OCI-LY7 (cell line): Measurements from ENCODE around the gene TRIM3. TPM values are rescaled to one million over a fixed set of nuclear protein-coding genes. Genes with fewer than 3 reads are reported as not detected.
A peak's percentile ranks its signal among the peaks of the same experiment; 100 is the strongest.

Experiments
- BruUV-seq: library from RNA; stranded (reverse); fragments of 400-500 nt; replicated peaks from 2 replicates; lab custom pipeline; 2021; lab: Mats Ljungman, UMichigan
- CTCF ChIA-PET: fragments of 300-600 bp; sonication (Branson Sonifier 250); formaldehyde crosslinking; loops from one replicate; lab custom pipeline; 2022; ENCODE audit warnings: antibody characterized with exemption; ENCODE audit not compliant: unreplicated experiment; lab: Charles Lee
- POLR2A ChIA-PET: fragments of 300-600 bp; sonication (Branson Sonifier 250); formaldehyde crosslinking; loops from one replicate; lab custom pipeline; 2022; ENCODE audit warnings: antibody characterized with exemption; lab: Charles Lee
- DNase-seq: peaks from one replicate; pipeline ENCODE4 v3.0.0-alpha.2; 2015; ENCODE audit warnings: low spot score
- H2AFZ ChIP-seq: fragments of 200-600 bp; sonication (generic), shearing (Covaris generic); 2 replicates; pipeline ENCODE4 v1.6.1; 2014; ENCODE audit warnings: mild to moderate bottlenecking, antibody characterized with exemption, low read length, moderate library complexity
- H3K27ac ChIP-seq: fragments of 200-600 bp; sonication (generic); 2 replicates; pipeline ENCODE4 v1.5.1; 2014; ENCODE audit warnings: mixed run types, low read depth, mild to moderate bottlenecking, moderate library complexity, low read length, inconsistent platforms; ENCODE audit not compliant: poor library complexity, severe bottlenecking
- H3K36me3 ChIP-seq: fragments of 200-600 bp; sonication (generic); 2 replicates; pipeline ENCODE4 v1.6.1; 2014; ENCODE audit warnings: mild to moderate bottlenecking, antibody characterized with exemption, low read length, moderate library complexity, mixed read lengths; ENCODE audit not compliant: insufficient read depth
- H3K4me1 ChIP-seq: fragments of 200-600 bp; sonication (generic); 2 replicates; pipeline ENCODE4 v1.5.1; 2014; ENCODE audit warnings: mild to moderate bottlenecking, low read length; ENCODE audit not compliant: insufficient read depth, poor library complexity, severe bottlenecking
- H3K4me2 ChIP-seq: fragments of 200-600 bp; sonication (generic); 2 replicates; pipeline ENCODE4 v1.6.1; 2014; ENCODE audit warnings: mild to moderate bottlenecking, low read length
- H3K4me3 ChIP-seq: fragments of 200-600 bp; sonication (generic); 2 replicates; pipeline ENCODE4 v1.5.1; 2014; ENCODE audit warnings: mild to moderate bottlenecking, low read depth, low read length; ENCODE audit not compliant: poor library complexity, severe bottlenecking
- H3K79me2 ChIP-seq: fragments of 200-600 bp; sonication (generic); 2 replicates; pipeline ENCODE4 v1.6.1; 2016; ENCODE audit warnings: low read depth, mild to moderate bottlenecking, low read length, moderate library complexity, mixed read lengths; ENCODE audit not compliant: insufficient read depth
- H3K9me2 ChIP-seq: fragments of 200-600 bp; sonication (generic); 2 replicates; pipeline ENCODE4 v1.6.1; 2016; ENCODE audit warnings: mild to moderate bottlenecking, low read length, mixed read lengths; ENCODE audit not compliant: insufficient read depth
- H3K9me3 ChIP-seq: fragments of 200-600 bp; sonication (generic); 2 replicates; pipeline ENCODE4 v1.6.1; 2014; ENCODE audit warnings: mild to moderate bottlenecking, mixed run types, low read length, mixed read lengths
- H4K20me1 ChIP-seq: fragments of 200-600 bp; sonication (generic); 2 replicates; pipeline ENCODE4 v1.6.1; 2014; ENCODE audit warnings: mild to moderate bottlenecking, antibody characterized with exemption, low read length, moderate library complexity, mixed read lengths; ENCODE audit not compliant: insufficient read depth
- EZH2phosphoT487 ChIP-seq: fragments of 200-600 bp; sonication (generic); IDR thresholded peaks from 2 replicates; pipeline ENCODE4 v1.6.1; 2018; ENCODE audit warnings: low read depth, borderline replicate concordance, mild to moderate bottlenecking, mixed run types, antibody characterized with exemption, low read length, moderate library complexity, mixed read lengths
- intact Hi-C: fragments of 100-400 bp; cut with micrococcal nuclease; formaldehyde crosslinking; loops from one replicate; pipeline ENCODE4 v1.10.0; 2022; ENCODE audit not compliant: unreplicated experiment
- total RNA-seq, 2 experiments: library from RNA; depleted of rRNA in 1 of 2; stranded (reverse); fragments of >200 nt in 1 of 2; shearing (Covaris generic) in 1 of 2; gene quantifications; 2 replicates each; pipeline ENCODE4 v1.2.3, GENCODE V29; 2014 to 2022
- TF ChIP-seq, protein P1 (sequence below): fragments of 200-600 bp; sonication (generic); conservative IDR thresholded peaks from 2 replicates; pipeline ENCODE4 v1.5.1; 2014; ENCODE audit warnings: mild to moderate bottlenecking, antibody characterized with exemption, low read length, moderate library complexity, mixed read lengths

Gene TRIM3
- total RNA-seq, 2 experiments from 2014 or later: 14.7 to 21.3 TPM

DNA sequence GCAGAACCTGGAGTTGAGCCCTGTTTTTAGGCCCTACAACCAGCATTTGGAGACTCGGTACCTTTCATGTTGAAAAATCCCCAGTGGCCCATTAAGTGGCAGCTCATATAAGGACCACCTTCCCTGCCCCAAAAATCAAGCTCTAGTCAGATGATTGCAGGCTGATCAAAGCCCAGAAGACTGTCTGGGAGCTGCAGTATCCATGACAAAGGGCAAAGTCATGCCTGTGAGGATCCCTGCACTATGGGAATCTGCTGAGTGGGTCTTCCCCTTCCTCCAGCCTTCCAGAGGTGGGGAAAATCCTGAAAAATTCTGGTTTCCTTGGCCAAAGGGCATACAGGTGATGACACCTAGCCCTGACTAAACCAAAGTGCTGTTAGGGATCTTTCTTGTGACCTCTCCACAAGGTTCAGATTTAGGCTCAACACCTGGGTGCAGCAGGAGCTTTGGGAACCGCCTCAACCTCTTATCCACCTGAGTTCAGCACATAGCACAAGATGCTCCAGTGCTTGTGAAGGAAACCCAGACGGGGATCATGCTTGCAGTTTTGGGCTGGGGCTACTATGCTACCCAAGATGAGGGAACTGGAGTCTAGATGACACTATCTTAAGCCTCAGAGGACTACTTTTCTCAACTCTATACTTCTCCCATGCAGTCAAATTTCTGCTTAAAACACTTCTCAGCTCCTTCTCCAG is 1.2 kb upstream of the TRIM3 start:
- Histone ChIP-seq H3K9me2 (no peaks in the 10 kb centered on the region), H3K36me3 (peaks cover 28% of the 10 kb centered on the region), H3K27ac (no peak overlapping the region), H3K4me2 (no peak overlapping the region), H3K4me3 (no peak overlapping the region), H3K4me1 (peaks cover 24% of the 10 kb centered on the region), H3K9me3 (no peaks in the 10 kb centered on the region), H3K79me2 (peaks cover 2% of the 10 kb centered on the region; the same call in 1 of the 2 replicates), H4K20me1 (no peaks in the 10 kb centered on the region), H2AFZ (no peak overlapping the region)
- intact Hi-C loops: no loop called here
- DNase-seq: no peak
- TF ChIP-seq EZH2phosphoT487: no peak
- TF ChIP-seq, protein P1, sequence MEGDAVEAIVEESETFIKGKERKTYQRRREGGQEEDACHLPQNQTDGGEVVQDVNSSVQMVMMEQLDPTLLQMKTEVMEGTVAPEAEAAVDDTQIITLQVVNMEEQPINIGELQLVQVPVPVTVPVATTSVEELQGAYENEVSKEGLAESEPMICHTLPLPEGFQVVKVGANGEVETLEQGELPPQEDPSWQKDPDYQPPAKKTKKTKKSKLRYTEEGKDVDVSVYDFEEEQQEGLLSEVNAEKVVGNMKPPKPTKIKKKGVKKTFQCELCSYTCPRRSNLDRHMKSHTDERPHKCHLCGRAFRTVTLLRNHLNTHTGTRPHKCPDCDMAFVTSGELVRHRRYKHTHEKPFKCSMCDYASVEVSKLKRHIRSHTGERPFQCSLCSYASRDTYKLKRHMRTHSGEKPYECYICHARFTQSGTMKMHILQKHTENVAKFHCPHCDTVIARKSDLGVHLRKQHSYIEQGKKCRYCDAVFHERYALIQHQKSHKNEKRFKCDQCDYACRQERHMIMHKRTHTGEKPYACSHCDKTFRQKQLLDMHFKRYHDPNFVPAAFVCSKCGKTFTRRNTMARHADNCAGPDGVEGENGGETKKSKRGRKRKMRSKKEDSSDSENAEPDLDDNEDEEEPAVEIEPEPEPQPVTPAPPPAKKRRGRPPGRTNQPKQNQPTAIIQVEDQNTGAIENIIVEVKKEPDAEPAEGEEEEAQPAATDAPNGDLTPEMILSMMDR: no peak
- BruUV-seq: no TSS peak
- POLR2A ChIA-PET: interaction anchor here (0.5 to 1.4 kb wide), 5 partner anchors 19 to 97 kb away, joined by 3 to 5 read pairs (median 3); no protein-coding TSS in a partner anchor
- CTCF ChIA-PET: no interaction called here

DNA sequence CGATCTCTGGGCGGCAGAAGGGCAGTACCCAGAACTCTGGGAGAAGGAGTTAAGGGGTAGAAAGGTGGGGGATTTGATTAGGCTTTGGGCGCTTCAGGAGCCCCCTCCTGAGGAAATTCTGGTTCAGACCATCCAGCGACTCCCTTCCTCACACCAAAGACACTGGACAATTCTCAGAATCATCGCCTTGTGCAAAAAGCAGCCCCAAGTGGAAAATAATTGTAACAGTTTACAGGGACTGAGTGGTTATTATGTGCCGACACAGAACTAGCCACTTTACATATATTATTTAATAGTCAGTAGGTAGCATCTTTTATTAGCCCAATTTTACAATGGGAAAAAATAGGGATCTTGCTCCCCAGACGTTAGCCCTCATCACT is 662 bp upstream of the TRIM3 start:
- Histone ChIP-seq H3K4me2 (peak overlapping the region; percentile 57), H3K9me2 (no peaks in the 10 kb centered on the region), H4K20me1 (no peaks in the 10 kb centered on the region), H3K4me3 (peak overlapping the region; percentile 73), H3K9me3 (no peaks in the 10 kb centered on the region), H3K27ac (no peak overlapping the region), H3K79me2 (no peaks in the 10 kb centered on the region), H3K4me1 (peaks cover 25% of the 10 kb centered on the region), H2AFZ (peak overlapping the region; percentile 5; the same call in 1 of the 2 replicates), H3K36me3 (peaks cover 28% of the 10 kb centered on the region)
- POLR2A ChIA-PET: interaction anchor here (1.0 to 2.6 kb wide), 4 partner anchors 8 to 96 kb away, joined by 3 to 13 read pairs (median 5); partner anchors contain the start of genes ARFIP2 and TIMM10B
- no peak for DNase-seq
- CTCF ChIA-PET: no interaction called here
- intact Hi-C loops: no loop called here
- no peak for TF ChIP-seq EZH2phosphoT487
- TF ChIP-seq, protein P1: no peak
- no TSS peak for BruUV-seq

DNA sequence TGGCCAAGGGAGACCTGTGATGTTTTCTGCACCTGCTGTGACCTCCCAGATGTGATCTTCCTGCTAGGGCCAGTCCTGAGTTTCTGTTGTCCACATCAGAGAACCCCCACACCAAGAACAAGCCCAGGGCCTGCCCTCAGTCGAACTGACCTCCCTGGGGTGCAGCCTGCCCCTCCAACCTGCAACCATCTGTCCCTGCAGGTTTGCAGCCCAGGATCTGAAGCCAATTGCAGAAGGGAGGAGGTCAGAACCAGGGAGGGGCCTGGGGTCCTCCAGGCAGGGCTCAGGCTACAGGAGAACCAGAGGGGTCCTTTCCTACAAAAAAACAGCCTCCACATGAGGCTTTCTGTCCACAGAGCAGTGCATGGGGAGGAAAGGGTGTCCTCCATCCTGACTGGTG is 807 bp downstream of the TRIM3 start:
- no peak for DNase-seq
- intact Hi-C loops: no loop called here
- no peaks in the 10 kb centered on the region for H4K20me1 ChIP-seq
- TF ChIP-seq, protein P1: no peak
- no peak for TF ChIP-seq EZH2phosphoT487
- peak overlapping the region; percentile 84 for H3K4me2 ChIP-seq
- POLR2A ChIA-PET: interaction anchor here (0.5 to 2.6 kb wide), 10 partner anchors 9 to 178 kb away, joined by 3 to 13 read pairs (median 4); partner anchors contain the start of genes ARFIP2, TIMM10B and TPP1
- no peaks in the 10 kb centered on the region for H3K9me3 ChIP-seq
- H3K27ac ChIP-seq: no peak overlapping the region
- H3K4me1 ChIP-seq: peaks cover 33% of the 10 kb centered on the region
- peaks cover 14% of the 10 kb centered on the region for H3K36me3 ChIP-seq
- no peak overlapping the region for H2AFZ ChIP-seq
- H3K9me2 ChIP-seq: no peaks in the 10 kb centered on the region
- CTCF ChIA-PET: interaction anchor here (0.5 to 1.9 kb wide), 3 partner anchors 8 to 96 kb away, joined by 3 to 4 read pairs (median 4); partner anchors contain the start of genes ARFIP2 and TIMM10B
- peak overlapping the region; percentile 73 for H3K4me3 ChIP-seq
- no peaks in the 10 kb centered on the region for H3K79me2 ChIP-seq
- BruUV-seq: no TSS peak
